BJ (cell line): ENCODE results near the gene LTA4H. TPM values are rescaled to one million over a fixed set of nuclear protein-coding genes. Genes with fewer than 3 reads are reported as not detected.

Experiments
- CTCF ChIA-PET: fragments of 350-600 bp; formaldehyde crosslinking; extraction: SDS; loops from one replicate; lab custom pipeline; 2021; ENCODE audit warnings: antibody characterized with exemption, inconsistent platforms; lab: Yijun Ruan, JAX
- POLR2A ChIA-PET: fragments of 300-600 bp; sonication (Branson Sonifier 250); formaldehyde crosslinking; extraction: SDS; loops from one replicate; lab custom pipeline; 2021; ENCODE audit warnings: antibody characterized with exemption; lab: Charles Lee
- DNase-seq: peaks from one replicate; pipeline ENCODE4 v3.0.0-alpha.2; 2011; ENCODE audit warnings: low read depth
- H3K27me3 ChIP-seq: 2 replicates; pipeline ENCODE4 v1.6.0; 2011; ENCODE audit warnings: low read length; ENCODE audit not compliant: control insufficient read depth, insufficient read depth
- H3K36me3 ChIP-seq: 2 replicates; pipeline ENCODE4 v1.5.1; 2011; ENCODE audit warnings: low read length; ENCODE audit not compliant: control insufficient read depth, insufficient read depth
- H3K4me3 ChIP-seq: 2 replicates; pipeline ENCODE4 v1.5.1; 2011; ENCODE audit warnings: low read depth, mild to moderate bottlenecking, control low read depth, low read length
- polyA plus RNA-seq: library from polyadenylated mRNA; depleted of rRNA; stranded (reverse); fragments of >200 nt; gene quantifications from 2 replicates; pipeline ENCODE4 v1.2.3, GENCODE V29; 2011
- TF ChIP-seq, protein P1 (sequence below): IDR thresholded peaks from 2 replicates; pipeline ENCODE4 v1.5.1; 2011; ENCODE audit warnings: low read depth, mild to moderate bottlenecking, control low read depth, inconsistent platforms, low read length, moderate library complexity; ENCODE audit not compliant: insufficient read depth

Gene LTA4H
- polyA plus RNA-seq, 1 experiment: 35.1 TPM

DNA sequence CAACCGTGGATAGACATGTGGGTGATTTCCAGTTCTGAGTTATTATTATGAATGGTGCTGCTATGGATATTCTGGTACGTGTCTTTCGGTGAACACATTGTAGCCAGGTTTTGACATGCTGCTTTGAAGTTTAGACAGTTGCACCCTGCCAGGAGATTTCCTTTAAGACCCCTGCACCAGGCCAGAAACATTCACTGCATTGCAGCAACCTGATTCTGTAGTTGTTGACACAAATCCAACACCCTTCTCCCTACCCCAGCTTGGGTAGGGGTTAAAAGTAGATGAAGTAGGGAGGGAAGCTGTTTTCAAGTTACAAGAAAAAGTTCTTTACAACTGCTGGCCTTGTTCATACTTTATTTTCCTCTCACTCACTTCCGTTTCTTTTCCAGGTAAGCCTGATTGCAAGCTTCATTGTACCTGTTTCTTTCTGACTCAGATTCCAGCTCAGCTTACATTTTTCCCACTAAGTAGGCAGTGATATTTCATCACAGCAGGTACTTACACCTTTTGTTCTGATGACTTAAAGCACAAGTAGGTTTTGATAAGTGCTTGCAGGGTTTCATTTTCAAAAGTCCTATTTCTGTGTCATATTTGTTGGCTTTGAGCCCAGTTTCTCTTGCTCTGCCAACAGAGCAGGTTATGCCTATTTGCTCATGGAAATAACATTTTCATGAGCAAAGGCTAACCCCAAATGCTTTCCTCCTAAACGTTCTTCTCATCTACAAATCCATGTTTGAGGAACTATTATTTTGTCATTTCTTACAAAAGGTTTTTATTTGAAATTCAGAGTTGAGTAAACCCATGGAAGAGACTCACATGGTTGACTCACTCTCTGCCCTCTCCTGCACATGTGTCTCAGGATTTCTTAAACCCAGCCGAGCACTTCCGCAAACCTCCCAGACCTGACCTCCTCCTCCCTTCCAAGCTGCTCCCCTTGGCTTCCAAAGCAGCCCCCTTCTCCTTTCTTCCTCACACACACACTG lies 12.1 kb upstream of the LTA4H start:
- Histone ChIP-seq H3K4me3 (no peak overlapping the region), H3K36me3 (no peaks in the 10 kb centered on the region), H3K27me3 (no peaks in the 10 kb centered on the region; the same call in 1 of the 2 replicates)
- DNase-seq: no peak
- ChIA-PET CTCF (interaction anchor here (1.2 kb wide), 1 partner anchor 469 kb away, joined by 3 read pairs; no protein-coding TSS in a partner anchor), POLR2A (no interaction called here)
- TF ChIP-seq, protein P1, sequence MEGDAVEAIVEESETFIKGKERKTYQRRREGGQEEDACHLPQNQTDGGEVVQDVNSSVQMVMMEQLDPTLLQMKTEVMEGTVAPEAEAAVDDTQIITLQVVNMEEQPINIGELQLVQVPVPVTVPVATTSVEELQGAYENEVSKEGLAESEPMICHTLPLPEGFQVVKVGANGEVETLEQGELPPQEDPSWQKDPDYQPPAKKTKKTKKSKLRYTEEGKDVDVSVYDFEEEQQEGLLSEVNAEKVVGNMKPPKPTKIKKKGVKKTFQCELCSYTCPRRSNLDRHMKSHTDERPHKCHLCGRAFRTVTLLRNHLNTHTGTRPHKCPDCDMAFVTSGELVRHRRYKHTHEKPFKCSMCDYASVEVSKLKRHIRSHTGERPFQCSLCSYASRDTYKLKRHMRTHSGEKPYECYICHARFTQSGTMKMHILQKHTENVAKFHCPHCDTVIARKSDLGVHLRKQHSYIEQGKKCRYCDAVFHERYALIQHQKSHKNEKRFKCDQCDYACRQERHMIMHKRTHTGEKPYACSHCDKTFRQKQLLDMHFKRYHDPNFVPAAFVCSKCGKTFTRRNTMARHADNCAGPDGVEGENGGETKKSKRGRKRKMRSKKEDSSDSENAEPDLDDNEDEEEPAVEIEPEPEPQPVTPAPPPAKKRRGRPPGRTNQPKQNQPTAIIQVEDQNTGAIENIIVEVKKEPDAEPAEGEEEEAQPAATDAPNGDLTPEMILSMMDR: no peak

GRCh38 chr12:96046543-96047228 lies 11.3 kb upstream of the LTA4H start:
- Histone ChIP-seq H3K27me3 (no peaks in the 10 kb centered on the region; the same call in 1 of the 2 replicates), H3K4me3 (no peak overlapping the region), H3K36me3 (no peaks in the 10 kb centered on the region)
- ChIA-PET CTCF (no interaction called here), POLR2A (no interaction called here)
- no peak for DNase-seq
- TF ChIP-seq, protein P1: no peak

DNA sequence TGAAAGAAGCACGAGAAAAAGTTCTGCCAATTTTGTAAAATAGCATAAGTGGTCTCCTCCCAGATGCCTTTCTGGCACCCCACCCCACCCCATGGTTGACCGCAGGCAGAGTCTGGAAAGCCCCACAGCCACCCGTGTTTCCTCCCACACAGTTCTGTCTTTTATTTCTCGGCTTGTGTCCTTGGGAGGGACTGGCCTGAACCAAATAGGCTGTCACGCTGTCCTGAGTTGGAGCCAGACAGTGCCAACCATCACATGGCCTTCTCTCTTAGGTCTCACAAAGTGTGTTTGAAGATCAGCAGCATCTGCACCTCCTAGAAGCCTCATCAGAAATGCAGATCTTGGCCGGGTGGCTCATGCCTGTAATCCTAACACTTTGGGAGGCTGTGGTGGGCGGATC lies 10.2 kb upstream of the LTA4H start:
- TF ChIP-seq, protein P1: no peak
- POLR2A ChIA-PET: no interaction called here
- DNase-seq: no peak

DNA sequence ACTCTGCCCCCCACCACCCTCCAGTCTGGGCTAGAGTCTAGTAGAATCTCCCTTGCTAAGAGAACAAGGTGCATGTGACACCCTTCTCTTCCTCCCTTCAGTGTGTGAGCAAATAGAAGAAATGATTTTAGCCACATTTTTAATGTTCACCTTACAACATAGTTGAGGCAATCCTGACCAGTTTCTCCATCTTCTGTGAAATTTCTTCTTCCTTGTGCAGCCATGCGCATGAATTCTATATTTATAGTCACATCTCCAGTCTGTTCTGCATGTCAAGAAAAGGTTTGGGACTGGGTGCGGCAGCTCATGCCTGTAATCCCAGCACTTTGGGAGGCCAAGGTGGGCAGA lies 9.5 kb upstream of the LTA4H start:
- Histone ChIP-seq H3K27me3 (no peaks in the 10 kb centered on the region; the same call in 1 of the 2 replicates), H3K4me3 (no peak overlapping the region), H3K36me3 (no peaks in the 10 kb centered on the region)
- ChIA-PET CTCF (no interaction called here), POLR2A (no interaction called here)
- DNase-seq: no peak
- TF ChIP-seq, protein P1: no peak

More for the DNA sequence above, 10.2 kb upstream of the LTA4H start:
- Histone ChIP-seq H3K4me3 (no peak overlapping the region), H3K27me3 (no peaks in the 10 kb centered on the region; the same call in 1 of the 2 replicates), H3K36me3 (no peaks in the 10 kb centered on the region)
- CTCF ChIA-PET: no interaction called here
